WI38 (cell line): ENCODE results near the gene HOXA4.

Source experiments
- H3K4me3 ChIP-seq: 2 replicates; pipeline ENCODE4 v1.5.1; 2011; ENCODE audit warnings: low read depth, mild to moderate bottlenecking, control low read depth, low read length
- CTCF ChIP-seq: IDR thresholded peaks from 2 replicates; pipeline ENCODE4 v1.5.1; 2012; ENCODE audit warnings: low read depth, mild to moderate bottlenecking, control low read depth, low read length

HOXA4 gene

GRCh38 chr7:27095050-27095896, 35.3 kb downstream of the HOXA4 start:
- TF ChIP-seq CTCF, result no peak
- peak overlapping the region; percentile 96 for H3K4me3 ChIP-seq

- TF ChIP-seq CTCF, result no peak
- H3K4me3 ChIP-seq, result no peak overlapping the region; the same call in 1 of the 2 replicates
Observed at GRCh38 chr7:27094304-27095049, 36.1 kb downstream of the HOXA4 start.

DNA sequence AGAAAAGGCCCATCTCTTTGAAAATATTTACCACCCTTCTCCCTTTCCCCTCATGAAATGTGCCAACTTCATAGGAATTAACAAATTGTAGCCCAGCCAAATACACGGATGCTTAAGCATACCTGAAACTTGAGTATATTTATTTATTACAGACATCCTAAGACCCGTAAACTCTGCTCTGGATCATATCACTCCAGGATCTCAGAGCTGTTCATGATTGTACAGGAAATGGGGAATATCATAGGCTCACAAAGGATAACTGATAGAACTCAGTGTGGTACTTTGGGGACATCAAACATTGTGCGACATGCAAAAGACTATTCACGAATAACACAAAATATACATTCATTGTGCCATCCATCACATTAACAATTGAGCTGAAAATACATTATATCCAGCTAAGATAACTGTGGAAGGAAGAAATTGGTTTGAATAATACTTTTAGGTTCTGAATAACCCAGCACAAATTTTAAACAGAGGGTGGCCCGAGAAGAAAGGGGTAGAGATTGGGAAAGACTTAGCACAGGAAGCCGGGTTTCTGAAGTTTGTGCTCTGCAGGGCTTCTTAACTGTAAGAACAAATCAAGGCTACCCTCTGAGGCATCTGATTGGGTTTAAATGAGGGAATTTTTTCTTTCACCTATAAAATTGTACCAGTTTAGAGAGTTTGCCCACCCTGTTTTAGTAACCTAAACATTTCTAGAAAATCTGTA, 37.2 kb downstream of the HOXA4 start:
- no peak overlapping the region for H3K4me3 ChIP-seq

GRCh38 chr7:27092819-27093110, 37.8 kb downstream of the HOXA4 start:
- no peak for TF ChIP-seq CTCF
- no peak overlapping the region for H3K4me3 ChIP-seq

More for the DNA sequence above, 37.2 kb downstream of the HOXA4 start:
- no peak for TF ChIP-seq CTCF

DNA sequence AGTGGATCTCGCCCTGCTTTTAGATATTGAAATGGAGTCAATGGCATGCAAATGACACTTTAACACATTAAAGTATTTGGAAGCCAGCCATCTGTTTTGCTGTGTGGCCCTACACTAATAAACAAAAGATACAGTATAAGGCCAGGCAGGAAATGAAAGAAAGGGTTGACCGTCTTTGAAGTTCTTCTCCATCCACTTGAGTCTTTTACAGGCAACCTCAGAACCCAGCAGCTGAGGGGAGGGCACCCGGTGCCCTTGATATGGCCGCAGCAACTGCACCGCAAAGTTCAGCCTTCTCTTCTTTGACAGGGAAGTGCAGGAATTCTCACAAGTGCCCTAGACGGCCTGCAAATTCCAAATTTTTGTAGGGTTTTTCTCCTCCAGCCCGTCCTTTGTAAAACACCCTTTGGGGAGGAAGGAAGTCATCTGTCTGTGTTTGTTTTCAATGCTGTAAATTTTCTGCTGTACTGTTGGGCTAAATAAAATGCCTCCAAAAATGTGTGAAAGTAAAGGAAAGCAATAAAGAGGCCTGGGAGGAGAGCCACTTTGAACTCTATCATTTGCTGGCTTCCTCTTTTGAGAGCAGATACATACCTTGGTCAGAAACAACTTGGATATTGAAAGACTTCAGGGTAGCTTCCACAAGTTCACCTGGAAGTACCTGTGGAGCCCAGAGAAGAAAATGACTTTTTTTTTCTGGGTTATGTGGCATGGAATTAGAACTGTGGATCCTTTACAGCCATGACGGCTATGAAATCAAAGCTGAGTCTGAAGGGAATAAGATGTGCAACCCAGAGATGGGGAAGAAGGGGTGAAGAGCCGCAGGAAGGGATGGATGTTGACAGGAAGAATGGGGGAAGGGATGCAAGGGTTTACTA, 38.4 kb downstream of the HOXA4 start:
- no peak overlapping the region for H3K4me3 ChIP-seq
- TF ChIP-seq CTCF, result no peak

- no peak for TF ChIP-seq CTCF
- H3K4me3 ChIP-seq, result no peak overlapping the region
Observed at GRCh38 chr7:27091105-27091504, 39.5 kb downstream of the HOXA4 start.
